ENCODE measurements around the gene ZNF511. TPM values are rescaled to one million over a fixed set of nuclear protein-coding genes. Genes with fewer than 3 reads are reported as not detected.

The ZNF511 gene
- total RNA-seq, 1 donor from 2014 or later: 44.8 TPM

GRCh38 chr10:133357285-133358161 is 48.8 kb downstream of the ZNF511 start, which contains the start of gene FUOM:
Gene FUOM, minus strand, starts transcription at chr10:133358019. Its CDS starts 12 bp downstream, at chr10:133358007.
- ATAC-seq (ENCODE audit: poor library complexity): peak; percentile 87
- DNase-seq: peak; percentile 75
- intact Hi-C loops (cut with DNase I): no loop called here

GRCh38 chr10:133358162-133358924 is 49.6 kb downstream of the ZNF511 start:
- ATAC-seq (ENCODE audit: poor library complexity) (peak; percentile 42), DNase-seq (peak; percentile 61)
- intact Hi-C loops (cut with DNase I): no loop called here

GRCh38 chr10:133358925-133359310 is 50.2 kb downstream of the ZNF511 start:
- intact Hi-C loops (cut with DNase I): no loop called here
- ATAC-seq (ENCODE audit: poor library complexity) (no peak), DNase-seq (no peak)

- ATAC-seq (ENCODE audit: poor library complexity): no peak
- DNase-seq: no peak
- intact Hi-C loops (cut with DNase I): no loop called here
Measured at GRCh38 chr10:133359554-133359971, 50.8 kb downstream of the ZNF511 start.

GRCh38 chr10:133359972-133360610 is 51.4 kb downstream of the ZNF511 start:
- no peak for ATAC-seq (ENCODE audit: poor library complexity)
- intact Hi-C loops (cut with DNase I): no loop called here
- no peak for DNase-seq

GRCh38 chr10:133361227-133361626 is 52.5 kb downstream of the ZNF511 start:
- intact Hi-C loops (cut with DNase I): no loop called here

GRCh38 chr10:133361773-133362441 is 53.2 kb downstream of the ZNF511 start:
- DNase-seq (no peak), ATAC-seq (ENCODE audit: poor library complexity) (no peak)
- intact Hi-C loops (cut with DNase I): no loop called here

More at GRCh38 chr10:133361227-133361626, 52.5 kb downstream of the ZNF511 start:
- ATAC-seq (ENCODE audit: poor library complexity): no peak
- no peak for DNase-seq

Other genes starting within 250 kb of the ZNF511 start
- not detected for gene ADGRA1, start 221.0 kb upstream of the ZNF511 start, total RNA-seq
- not detected for gene KNDC1, start 148.7 kb upstream of the ZNF511 start, total RNA-seq
- gene UTF1, start 78.7 kb upstream of the ZNF511 start, total RNA-seq: not detected
- gene VENTX, start 71.1 kb upstream of the ZNF511 start, total RNA-seq: 0.43 TPM
- 2.5 TPM for gene ADAM8, start 32.0 kb upstream of the ZNF511 start, total RNA-seq
- gene TUBGCP2, start within 50 bp of the ZNF511 start, total RNA-seq: 38.5 TPM
- gene CALY, start 28.0 kb downstream of the ZNF511 start, total RNA-seq: not detected
- not detected for gene PRAP1, start 38.5 kb downstream of the ZNF511 start, total RNA-seq
- 7.4 TPM for gene FUOM, start 49.1 kb downstream of the ZNF511 start, total RNA-seq
- gene ECHS1, start 64.4 kb downstream of the ZNF511 start, total RNA-seq: 239 TPM
- 3.4 TPM for gene PAOX, start 70.3 kb downstream of the ZNF511 start, total RNA-seq
- gene MTG1, start 85.2 kb downstream of the ZNF511 start, total RNA-seq: 14.7 TPM
- not detected for gene SPRN, start 115.7 kb downstream of the ZNF511 start, total RNA-seq
- 0.51 TPM for gene SCART1, start 145.0 kb downstream of the ZNF511 start, total RNA-seq
- 1.00 TPM for gene CYP2E1, start 218.4 kb downstream of the ZNF511 start, total RNA-seq

Measured in Right ventricle myocardium superior (tissue), 1 donor.